Uterus (tissue), 4 donors: Measurements from ENCODE around the gene GLRA3. TPM values are rescaled to one million over a fixed set of nuclear protein-coding genes. Genes with fewer than 3 reads are reported as not detected.

Experiments used
- DNase-seq, 2 donors: peaks; one replicate each; pipeline ENCODE4 v3.0.0-alpha.2; 2019 to 2020
- H3K27ac ChIP-seq, 2 donors: fragments of 200-600 bp; sonication (generic); 1 replicate in 1 of 2; 2 replicates in 1 of 2; pipeline ENCODE4 v1.5.1; 2016 to 2018
- H3K27me3 ChIP-seq, 2 donors: fragments of 200-600 bp; sonication (generic); one replicate each; pipeline ENCODE4 v1.5.1; 2018 to 2019; ENCODE audit warnings: control low read depth in 1 of 2
- H3K36me3 ChIP-seq, 2 donors: fragments of 200-600 bp; sonication (generic); one replicate each; pipeline ENCODE4 v1.5.1; 2019; ENCODE audit warnings: control low read depth in 1 of 2
- H3K4me1 ChIP-seq, 2 donors: fragments of 200-600 bp; sonication (generic); one replicate each; pipeline ENCODE4 v1.5.1; 2018 to 2019; ENCODE audit warnings: control low read depth in 1 of 2
- H3K4me3 ChIP-seq, 2 donors: fragments of 200-600 bp; sonication (generic); 1 replicate in 1 of 2; 2 replicates in 1 of 2; pipeline ENCODE4 v1.5.1; 2018 to 2019; ENCODE audit warnings: mild to moderate bottlenecking in 1 of 2
- H3K9me3 ChIP-seq, 2 donors: fragments of 200-600 bp; sonication (generic); one replicate each; pipeline ENCODE4 v1.5.1; 2019; ENCODE audit warnings: control low read depth in 1 of 2
- CTCF ChIP-seq, 4 experiments: fragments of 200-600 bp in 2 of 4; fragments of 450-650 bp in 2 of 4; sonication (generic) in 2 of 4; IDR thresholded peaks; one replicate each; pipeline ENCODE4 v1.5.1; 2016 to 2019; ENCODE audit warnings: antibody characterized with exemption in 4 of 4, mild to moderate bottlenecking in 2 of 4, moderate library complexity in 1 of 4
- POLR2A ChIP-seq, 2 donors: fragments of 450-650 bp; IDR thresholded peaks; one replicate each; pipeline ENCODE4 v1.6.1; 2016; ENCODE audit warnings: antibody characterized with exemption in 2 of 2, mild to moderate bottlenecking in 1 of 2, moderate library complexity in 1 of 2
- intact Hi-C: fragments of 100-400 bp; cut with DNase I; formaldehyde crosslinking; loops from one replicate; pipeline ENCODE4 v1.15.1; 2023; ENCODE audit warnings: low total_unique reads
- total RNA-seq, 4 donors: library from RNA; depleted of rRNA in 3 of 4; stranded (reverse); fragments of >200 nt in 3 of 4; gene quantifications; one replicate each; pipeline versions ENCODE4 v1.1.0 to v1.2.4, GENCODE V29; 2014 to 2023
- donor health status: DM: yes; HTN: yes; CAD: no.

Gene GLRA3
- total RNA-seq, 4 donors from 2014 or later = 0.09 to 0.41 TPM; not detected in 2

- Histone ChIP-seq H3K27ac (no peak overlapping the region), H3K36me3 (no peaks in the 10 kb centered on the region), H3K4me3 (no peak overlapping the region), H3K27me3 (no peaks in the 10 kb centered on the region), H3K9me3 (no peaks in the 10 kb centered on the region), H3K4me1 (no peaks in the 10 kb centered on the region)
- DNase-seq = no peak
- intact Hi-C loops = no loop called here
- no peak for TF ChIP-seq CTCF (IDR thresholded peaks at IDR 0.05)
- no peak for TF ChIP-seq POLR2A (IDR thresholded peaks at IDR 0.05)
Observed at GRCh38 chr4:174613979-174614378, 215.1 kb downstream of the GLRA3 start.

DNA sequence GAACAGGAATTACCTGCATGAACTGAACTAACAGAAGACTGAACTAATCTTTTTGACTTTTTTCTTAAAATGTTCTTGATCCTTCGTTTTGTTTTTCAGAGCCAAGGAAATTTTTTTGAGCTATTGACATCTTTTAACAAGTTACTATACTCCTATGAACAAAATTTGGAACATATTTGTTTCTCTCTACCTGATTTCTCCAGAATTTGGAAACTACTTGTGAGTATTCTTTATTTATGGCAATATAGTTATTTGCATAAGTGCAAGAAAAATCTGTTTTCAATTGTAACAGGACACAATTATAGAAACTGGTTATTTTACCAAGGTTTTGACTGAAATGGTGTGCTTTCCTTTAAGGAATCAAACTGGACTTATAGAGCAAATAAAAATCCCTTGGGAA is 217.3 kb downstream of the GLRA3 start:
- Histone ChIP-seq H3K4me3 (no peak overlapping the region), H3K9me3 (no peaks in the 10 kb centered on the region), H3K27me3 (no peaks in the 10 kb centered on the region), H3K4me1 (no peaks in the 10 kb centered on the region), H3K36me3 (no peaks in the 10 kb centered on the region), H3K27ac (no peak overlapping the region)
- TF ChIP-seq CTCF (IDR thresholded peaks at IDR 0.05) (no peak), POLR2A (IDR thresholded peaks at IDR 0.05) (no peak)
- intact Hi-C loops = no loop called here
- no peak for DNase-seq

DNA sequence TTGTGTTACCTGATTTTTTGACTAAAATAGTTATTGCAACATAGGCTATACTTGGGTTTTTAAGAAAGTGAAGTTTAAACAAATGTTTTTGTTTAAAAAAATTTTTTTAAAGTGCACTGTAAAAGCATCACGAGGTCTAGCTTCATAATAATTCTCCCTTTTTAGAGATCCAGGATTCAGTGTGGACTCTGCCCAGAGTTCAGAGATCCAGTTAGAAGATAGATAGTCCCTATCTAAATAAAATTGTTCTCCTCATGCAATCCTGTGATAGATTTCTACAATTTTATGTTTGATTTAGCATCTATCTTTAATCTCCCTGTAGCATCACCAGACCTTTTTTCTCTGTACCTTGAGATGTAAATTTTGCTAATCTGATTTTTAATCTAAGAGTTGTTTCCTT is 221.3 kb downstream of the GLRA3 start:
- Histone ChIP-seq H3K4me1 (no peaks in the 10 kb centered on the region), H3K36me3 (no peaks in the 10 kb centered on the region), H3K27ac (no peak overlapping the region), H3K27me3 (no peaks in the 10 kb centered on the region), H3K9me3 (no peaks in the 10 kb centered on the region), H3K4me3 (no peak overlapping the region)
- intact Hi-C loops = no loop called here
- TF ChIP-seq CTCF (IDR thresholded peaks at IDR 0.05) = no peak
- no peak for TF ChIP-seq POLR2A (IDR thresholded peaks at IDR 0.05)
- no peak for DNase-seq

GRCh38 chr4:174604198-174604597 is 224.8 kb downstream of the GLRA3 start:
- no peak overlapping the region for H3K27ac ChIP-seq
- DNase-seq = no peak
- intact Hi-C loops = no loop called here
- no peaks in the 10 kb centered on the region for H3K4me1 ChIP-seq
- TF ChIP-seq POLR2A (IDR thresholded peaks at IDR 0.05) (no peak), CTCF (IDR thresholded peaks at IDR 0.05) (no peak)
- H3K9me3 ChIP-seq = no peaks in the 10 kb centered on the region
- H3K27me3 ChIP-seq = no peaks in the 10 kb centered on the region
- H3K4me3 ChIP-seq = no peak overlapping the region
- H3K36me3 ChIP-seq = no peaks in the 10 kb centered on the region

- no peak overlapping the region for H3K27ac ChIP-seq
- no peak overlapping the region for H3K4me3 ChIP-seq
- no peak for TF ChIP-seq CTCF (IDR thresholded peaks at IDR 0.05)
- TF ChIP-seq POLR2A (IDR thresholded peaks at IDR 0.05) = no peak
- H3K4me1 ChIP-seq = no peaks in the 10 kb centered on the region
- DNase-seq = no peak
- H3K27me3 ChIP-seq = no peaks in the 10 kb centered on the region
- intact Hi-C loops = no loop called here
- H3K36me3 ChIP-seq = no peaks in the 10 kb centered on the region
- H3K9me3 ChIP-seq = no peaks in the 10 kb centered on the region
Observed at GRCh38 chr4:174600391-174600790, 228.7 kb downstream of the GLRA3 start.
